ENCODE measurements around the gene CALCOCO2. TPM values are rescaled to one million over a fixed set of nuclear protein-coding genes. Genes with fewer than 3 reads are reported as not detected.
A peak's percentile ranks its signal among the peaks of the same experiment; 100 is the strongest.

Gene CALCOCO2
- total RNA-seq, 4 donors from 2014 or later = 177 to 244 (median 227) TPM

GRCh38 chr17:48907713-48908046 is 76.8 kb downstream of the CALCOCO2 start:
- Histone ChIP-seq H3K4me3 (peak overlapping the region; percentile 84 to 91), H3K9me3 (no peaks in the 10 kb centered on the region), H3K27ac (peak overlapping the region; percentile 61 to 94 (median 92)), H3K36me3 (peaks cover 0 to 19% of the 10 kb centered on the region in 2 donors), H3K27me3 (no peaks in the 10 kb centered on the region), H3K4me1 (peaks cover 5 to 47% (median 27%) of the 10 kb centered on the region in 3 donors)
- TF ChIP-seq POLR2A (IDR thresholded peaks at IDR 0.05) = no peak
- TF ChIP-seq CTCF (IDR thresholded peaks at IDR 0.05) = no peak
- no peak for TF ChIP-seq EP300 (IDR thresholded peaks at IDR 0.05)
- TF ChIP-seq POLR2AphosphoS5 (IDR thresholded peaks at IDR 0.05) = no peak
- ATAC-seq = no peak
- WGBS, 2 donors (ENCODE audit: low coverage in 1 of 2) = 30 to 38% methylated on average over 2 of the region's 2 CpGs

GRCh38 chr17:48908047-48908843 is 77.4 kb downstream of the CALCOCO2 start, which contains the start of gene UBE2Z:
Gene UBE2Z (plus strand): TSS chr17:48908407. CDS start chr17:48908504, 97 bp downstream.
- H3K4me1 ChIP-seq = peaks cover 5 to 48% (median 27%) of the 10 kb centered on the region in 3 donors
- no peaks in the 10 kb centered on the region for H3K9me3 ChIP-seq
- H3K36me3 ChIP-seq = peaks cover 0 to 24% of the 10 kb centered on the region in 2 donors
- no peaks in the 10 kb centered on the region for H3K27me3 ChIP-seq
- 0% methylated on average over 4 to 8 of the region's 81 CpGs for WGBS, 2 donors (ENCODE audit: low coverage in 1 of 2)
- no peak for TF ChIP-seq EP300 (IDR thresholded peaks at IDR 0.05)
- peak; percentile 91 for TF ChIP-seq POLR2AphosphoS5 (IDR thresholded peaks at IDR 0.05)
- peak; percentile 83 to 84 for TF ChIP-seq POLR2A (IDR thresholded peaks at IDR 0.05)
- TF ChIP-seq CTCF (IDR thresholded peaks at IDR 0.05) = peak in 2 of 4 experiments; percentile 4 to 43
- peak; percentile 99 for ATAC-seq
- peak within 1 kb of the TSS; percentile 67 to 94 (median 92) for H3K27ac ChIP-seq
- peak within 1 kb of the TSS; percentile 84 to 91 for H3K4me3 ChIP-seq

GRCh38 chr17:48908853-48909394 is 78.1 kb downstream of the CALCOCO2 start:
- Histone ChIP-seq H3K27ac (peak overlapping the region; percentile 67 to 94 (median 92)), H3K4me1 (peaks cover 5 to 48% (median 27%) of the 10 kb centered on the region in 3 donors), H3K27me3 (no peaks in the 10 kb centered on the region), H3K36me3 (peaks cover 0 to 31% of the 10 kb centered on the region in 2 donors), H3K9me3 (no peaks in the 10 kb centered on the region), H3K4me3 (peak overlapping the region; percentile 84 to 91)
- WGBS, 2 donors (ENCODE audit: low coverage in 1 of 2) = 0 to 2% methylated on average over 7 to 18 of the region's 36 CpGs
- TF ChIP-seq CTCF (IDR thresholded peaks at IDR 0.05) = no peak
- no peak for TF ChIP-seq EP300 (IDR thresholded peaks at IDR 0.05)
- ATAC-seq = peak; percentile 32

DNA sequence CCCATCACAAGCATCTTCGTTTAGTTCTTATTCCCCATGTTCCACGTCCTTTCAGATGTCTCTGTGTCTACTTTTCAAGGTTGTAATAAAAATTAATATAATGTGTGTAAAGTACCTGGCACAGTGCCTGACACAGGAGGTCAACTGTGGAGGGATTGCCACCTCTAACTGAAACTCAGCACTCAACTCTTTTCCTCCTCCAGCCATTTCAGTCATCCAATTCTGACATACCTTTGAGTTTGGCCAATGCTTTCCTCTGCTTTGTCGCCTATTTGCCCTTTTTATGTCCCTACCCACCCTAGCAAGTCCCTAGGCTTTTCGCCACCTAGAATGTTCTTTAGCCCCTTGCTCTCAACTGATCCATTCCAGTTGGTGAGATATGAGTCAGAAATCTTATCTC is 78.9 kb downstream of the CALCOCO2 start:
- H3K4me3 ChIP-seq = peak overlapping the region; percentile 84 to 91

More for the DNA sequence above, 78.9 kb downstream of the CALCOCO2 start:
- TF ChIP-seq POLR2A (IDR thresholded peaks at IDR 0.05) = no peak
- no peak for TF ChIP-seq POLR2AphosphoS5 (IDR thresholded peaks at IDR 0.05)
- no peak for TF ChIP-seq EP300 (IDR thresholded peaks at IDR 0.05)
- TF ChIP-seq CTCF (IDR thresholded peaks at IDR 0.05) = no peak
- Histone ChIP-seq H3K9me3 (no peaks in the 10 kb centered on the region), H3K4me1 (peaks cover 5 to 51% (median 27%) of the 10 kb centered on the region in 3 donors), H3K27ac (peak overlapping the region in 2 of 4 donors; percentile 92 to 93), H3K27me3 (no peaks in the 10 kb centered on the region), H3K36me3 (peaks cover 0 to 40% of the 10 kb centered on the region in 2 donors)
- no peak for ATAC-seq
- WGBS, 2 donors (ENCODE audit: low coverage in 1 of 2) = 38 to 47% methylated on average over 4 of the region's 4 CpGs

Measured in gastroesophageal sphincter (tissue), 4 donors.